Thymus (tissue), 11 donors: Measurements from ENCODE around the gene KRT33B. TPM values are rescaled to one million over a fixed set of nuclear protein-coding genes. Genes with fewer than 3 reads are reported as not detected.
"Not testable (repeated sequence)": the region's sequence is repeated elsewhere in the genome, so short reads cannot be mapped to it uniquely, and the experiment has no call there.

ENCODE experiments used
- DNase-seq, 9 donors: peaks; one replicate each; pipeline ENCODE4 v3.0.0-alpha.2; 2013; ENCODE audit warnings: low spot score in 9 of 9, low read depth in 6 of 9, missing footprints in 1 of 9
- H3K27ac ChIP-seq, 2 donors: one replicate each; pipeline ENCODE4 v1.5.1; 2013; ENCODE audit warnings: control low read depth in 1 of 2, low read depth in 1 of 2, low read length in 1 of 2, mild to moderate bottlenecking in 1 of 2, moderate library complexity in 1 of 2
- H3K27me3 ChIP-seq, 2 donors: one replicate each; pipeline ENCODE4 v1.5.1; 2013; ENCODE audit warnings: low read length in 1 of 2; ENCODE audit not compliant: control insufficient read depth in 2 of 2, insufficient read depth in 1 of 2
- H3K36me3 ChIP-seq, 2 donors: one replicate each; pipeline ENCODE4 v1.5.1; 2013; ENCODE audit warnings: low read length in 1 of 2, mild to moderate bottlenecking in 1 of 2, moderate library complexity in 1 of 2; ENCODE audit not compliant: control insufficient read depth in 2 of 2, insufficient read depth in 2 of 2
- H3K4me1 ChIP-seq, 2 donors: one replicate each; pipeline ENCODE4 v1.5.1; 2013; ENCODE audit warnings: low read length in 2 of 2; ENCODE audit not compliant: control insufficient read depth in 2 of 2, insufficient read depth in 2 of 2
- H3K4me3 ChIP-seq, 2 donors: one replicate each; pipeline ENCODE4 v1.5.1; 2013; ENCODE audit warnings: low read length in 2 of 2, control low read depth in 1 of 2, mild to moderate bottlenecking in 1 of 2
- H3K9me3 ChIP-seq, 2 donors: one replicate each; pipeline ENCODE4 v1.5.1; 2013; ENCODE audit warnings: low read length in 1 of 2, mild to moderate bottlenecking in 1 of 2; ENCODE audit not compliant: control insufficient read depth in 2 of 2, insufficient read depth in 1 of 2
- whole genome bisulfite sequencing: extraction: QIAGEN DNeasy Blood & Tissue Kit; methylation state at CpG from one replicate; pipeline ENCODE4 v1.1.7; 2013; 5-methylcytosine and 5-hydroxymethylcytosine counted together
- polyA plus RNA-seq: library from polyadenylated mRNA; stranded (reverse); fragments of 200-250 nt; gene quantifications from one replicate; pipeline ENCODE4 v1.2.3, GENCODE V29; 2013
- total RNA-seq: library from RNA; stranded (reverse); fragments of 120-200 nt; gene quantifications from one replicate; pipeline ENCODE4 v1.2.4, GENCODE V29; 2013
- donor health status: healthy.

Gene KRT33B
- total and polyA plus RNA-seq, 2 donors = 1.7 to 6.1 TPM

- Histone ChIP-seq H3K36me3 (no peaks in the 10 kb centered on the region), H3K4me1 (no peaks in the 10 kb centered on the region), H3K4me3 (no peak overlapping the region), H3K9me3 (no peaks in the 10 kb centered on the region), H3K27me3 (no peaks in the 10 kb centered on the region), H3K27ac (no peak overlapping the region)
- WGBS = 98% methylated on average over 1 of the region's 1 CpG
- no peak for DNase-seq
Measured at GRCh38 chr17:41383690-41384089, 14.1 kb upstream of the KRT33B start.

DNA sequence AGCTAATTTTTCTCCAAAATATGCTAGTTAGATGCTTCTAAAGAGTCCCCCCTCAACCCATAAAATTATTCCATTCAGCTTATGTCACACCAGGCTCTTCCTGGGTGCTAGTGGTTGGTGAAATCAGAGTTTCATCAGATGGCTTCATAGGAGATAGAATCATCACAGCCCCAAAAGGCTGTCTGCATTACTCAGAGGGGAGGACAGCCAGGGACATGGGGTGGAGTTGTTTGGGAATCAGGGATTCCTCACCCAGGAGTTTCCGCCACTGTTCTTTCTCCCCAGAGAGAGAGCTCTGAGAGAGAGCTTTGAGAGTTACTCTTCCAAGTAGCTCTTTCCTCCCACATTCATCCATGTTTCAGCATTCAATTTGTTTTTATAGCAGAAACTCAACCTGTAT is 12.8 kb upstream of the KRT33B start:
- no peak for DNase-seq
- WGBS = 98% methylated on average over 1 of the region's 1 CpG
- no peak overlapping the region for H3K4me3 ChIP-seq
- no peaks in the 10 kb centered on the region for H3K4me1 ChIP-seq
- no peaks in the 10 kb centered on the region for H3K9me3 ChIP-seq
- no peaks in the 10 kb centered on the region for H3K36me3 ChIP-seq
- no peaks in the 10 kb centered on the region for H3K27me3 ChIP-seq
- H3K27ac ChIP-seq = no peak overlapping the region

GRCh38 chr17:41381943-41382342 is 12.3 kb upstream of the KRT33B start, which contains the start of gene KRT34:
Gene KRT34, minus strand, starts transcription at chr17:41382306. Its CDS starts 60 bp downstream, at chr17:41382246.
- not testable (repeated sequence) for H3K36me3 ChIP-seq, H3K9me3 ChIP-seq, H3K4me1 ChIP-seq, DNase-seq, H3K4me3 ChIP-seq, H3K27me3 ChIP-seq, H3K27ac ChIP-seq
- WGBS = 94% methylated on average over 13 of the region's 13 CpGs

- H3K9me3 ChIP-seq, H3K4me1 ChIP-seq, H3K27ac ChIP-seq, H3K27me3 ChIP-seq, H3K36me3 ChIP-seq, DNase-seq, H3K4me3 ChIP-seq: not testable (repeated sequence)
- WGBS = 97% methylated on average over 7 of the region's 7 CpGs
Measured at GRCh38 chr17:41380091-41380490, 10.5 kb upstream of the KRT33B start.

DNA sequence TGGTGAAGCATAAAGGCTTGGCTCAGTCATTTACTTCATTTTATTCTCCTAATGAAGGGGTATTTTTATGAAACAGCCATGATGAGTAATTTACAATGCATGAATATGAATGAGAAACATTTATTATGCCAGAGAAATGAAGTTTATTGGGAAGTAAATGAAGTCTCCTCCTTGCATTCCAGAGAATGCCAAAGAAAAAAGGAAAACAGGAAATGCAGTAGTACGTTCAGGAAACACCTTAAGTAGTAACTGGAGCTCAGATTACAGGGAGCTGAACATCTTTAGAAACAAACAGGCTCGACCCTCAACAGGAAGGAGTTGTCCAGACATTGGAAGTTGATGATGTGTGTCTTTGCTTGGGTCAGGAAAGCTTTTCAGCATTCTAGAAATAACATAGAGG is 7.9 kb upstream of the KRT33B start:
- 19% methylated on average over 2 of the region's 2 CpGs for WGBS
- DNase-seq = no peak

DNA sequence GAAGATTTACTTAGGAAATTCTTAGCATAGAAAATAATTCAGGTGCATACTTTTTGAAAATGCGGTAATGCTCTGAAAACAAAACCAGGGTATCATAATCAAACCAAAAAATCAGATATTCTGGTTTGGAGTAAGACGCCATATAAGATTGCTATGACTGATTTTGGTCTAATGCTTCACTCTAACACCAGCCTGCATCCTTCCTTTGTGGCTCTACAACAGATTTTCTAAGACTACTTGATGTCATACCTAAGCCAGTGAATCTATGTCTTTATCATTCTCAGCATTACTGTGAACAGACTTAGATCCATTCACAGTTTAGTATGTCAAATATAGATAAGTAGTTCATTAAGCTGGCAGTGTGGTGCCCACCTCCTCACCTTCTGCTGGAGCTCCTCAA is 590 bp downstream of the KRT33B start:
- Histone ChIP-seq H3K9me3 (no peaks in the 10 kb centered on the region), H3K27me3 (no peaks in the 10 kb centered on the region), H3K4me3 (no peak overlapping the region), H3K36me3 (no peaks in the 10 kb centered on the region), H3K27ac (no peak overlapping the region), H3K4me1 (no peaks in the 10 kb centered on the region)
- WGBS = 95% methylated on average over 2 of the region's 2 CpGs
- no peak for DNase-seq

More for the DNA sequence above, 7.9 kb upstream of the KRT33B start:
- no peak overlapping the region for H3K27ac ChIP-seq
- H3K4me1 ChIP-seq = no peaks in the 10 kb centered on the region
- H3K36me3 ChIP-seq = no peaks in the 10 kb centered on the region
- H3K4me3 ChIP-seq = no peak overlapping the region
- no peaks in the 10 kb centered on the region for H3K9me3 ChIP-seq
- no peaks in the 10 kb centered on the region for H3K27me3 ChIP-seq

DNA sequence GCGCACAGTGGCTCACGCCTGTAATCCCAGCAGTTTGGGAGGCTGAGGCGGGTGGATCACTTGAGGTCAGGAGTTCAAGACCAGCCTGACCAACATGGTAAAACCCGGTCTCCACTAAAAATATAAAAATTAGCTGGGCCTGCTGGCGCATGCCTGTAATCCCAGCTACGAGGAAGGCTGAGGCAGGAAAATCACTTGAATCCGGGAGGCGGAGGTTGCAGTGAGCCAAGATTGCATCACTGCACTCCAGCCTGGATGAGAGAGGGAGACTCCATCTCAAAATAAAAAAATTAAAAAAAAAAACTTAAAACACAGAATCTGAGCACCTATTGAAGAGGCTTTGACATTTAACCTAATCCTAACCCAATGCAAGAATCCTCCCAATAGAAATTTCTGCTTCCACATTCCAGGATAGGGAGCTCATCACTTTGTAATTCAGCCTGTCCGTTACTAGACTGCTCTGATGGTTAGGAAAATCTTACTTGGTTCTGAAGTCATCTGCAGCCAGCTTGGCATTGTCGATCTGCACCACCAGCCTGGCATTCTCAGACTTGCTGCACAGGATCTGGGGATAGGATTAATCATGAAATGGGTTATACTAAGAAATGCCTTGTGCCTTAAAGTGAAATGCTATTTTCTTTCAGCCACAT is 2.1 kb downstream of the KRT33B start:
- no peaks in the 10 kb centered on the region for H3K4me1 ChIP-seq
- no peak overlapping the region for H3K4me3 ChIP-seq
- H3K27me3 ChIP-seq = no peaks in the 10 kb centered on the region
- no peaks in the 10 kb centered on the region for H3K36me3 ChIP-seq
- H3K27ac ChIP-seq = no peak overlapping the region
- 83% methylated on average over 10 of the region's 10 CpGs for WGBS
- no peak for DNase-seq
- H3K9me3 ChIP-seq = no peaks in the 10 kb centered on the region

- Histone ChIP-seq H3K4me1 (no peaks in the 10 kb centered on the region), H3K27ac (no peak overlapping the region), H3K27me3 (no peaks in the 10 kb centered on the region), H3K36me3 (no peaks in the 10 kb centered on the region), H3K9me3 (no peaks in the 10 kb centered on the region), H3K4me3 (no peak overlapping the region)
- no peak for DNase-seq
Measured at GRCh38 chr17:41366070-41366469, 3.5 kb downstream of the KRT33B start.

- WGBS = 89% methylated on average over 2 of the region's 2 CpGs
- Histone ChIP-seq H3K27me3 (no peaks in the 10 kb centered on the region), H3K4me3 (no peak overlapping the region), H3K4me1 (no peaks in the 10 kb centered on the region), H3K27ac (no peak overlapping the region), H3K9me3 (no peaks in the 10 kb centered on the region), H3K36me3 (no peaks in the 10 kb centered on the region)
- DNase-seq = no peak
Measured at GRCh38 chr17:41363881-41364280, 5.7 kb downstream of the KRT33B start.
